SH-SY5Y (cell line): ENCODE data around the gene ABTB1.

Experiments used
- GATA2 ChIP-seq: IDR thresholded peaks from 2 replicates; pipeline ENCODE4 v1.6.1; 2011; ENCODE audit warnings: mild to moderate bottlenecking, low read depth, low read length
- GATA3 ChIP-seq: IDR thresholded peaks from 2 replicates; pipeline ENCODE4 v1.6.1; 2011; ENCODE audit warnings: low read depth, mild to moderate bottlenecking, low read length, moderate library complexity

Gene ABTB1

GRCh38 chr3:127693336-127693843, 20.6 kb downstream of the ABTB1 start:
- TF ChIP-seq GATA2 (no peak), GATA3 (no peak)

GRCh38 chr3:127694467-127695215, 21.9 kb downstream of the ABTB1 start:
- no peak for TF ChIP-seq GATA2
- no peak for TF ChIP-seq GATA3

- TF ChIP-seq GATA3: no peak
- TF ChIP-seq GATA2: no peak
Observed at GRCh38 chr3:127697551-127698240, 24.9 kb downstream of the ABTB1 start.

GRCh38 chr3:127698286-127698685, 25.5 kb downstream of the ABTB1 start:
- TF ChIP-seq GATA2 (no peak), GATA3 (no peak)

- no peak for TF ChIP-seq GATA2
- no peak for TF ChIP-seq GATA3
Observed at GRCh38 chr3:127698691-127699415, 26.1 kb downstream of the ABTB1 start.

- TF ChIP-seq GATA3 (no peak), GATA2 (no peak)
Observed at GRCh38 chr3:127699416-127700300, 26.9 kb downstream of the ABTB1 start.

- TF ChIP-seq GATA2: no peak
- TF ChIP-seq GATA3: no peak
Observed at GRCh38 chr3:127700406-127700805, 27.7 kb downstream of the ABTB1 start.

- TF ChIP-seq GATA3 (no peak), GATA2 (no peak)
Observed at GRCh38 chr3:127701280-127701911, 28.6 kb downstream of the ABTB1 start.

GRCh38 chr3:127702151-127702578, 29.4 kb downstream of the ABTB1 start:
- TF ChIP-seq GATA3 (no peak), GATA2 (no peak)

- TF ChIP-seq GATA2 (no peak), GATA3 (no peak)
Observed at GRCh38 chr3:127706312-127706711, 33.6 kb downstream of the ABTB1 start.

GRCh38 chr3:127706785-127707351, 34.1 kb downstream of the ABTB1 start:
- no peak for TF ChIP-seq GATA3
- TF ChIP-seq GATA2: no peak

GRCh38 chr3:127707851-127708411, 35.2 kb downstream of the ABTB1 start:
- no peak for TF ChIP-seq GATA2
- no peak for TF ChIP-seq GATA3
